SU-DHL-6 (cell line): ENCODE results near the gene ZC3H14.

ENCODE experiments used
- H2AFZ ChIP-seq: fragments of 200-600 bp; sonication (generic); 2 replicates; pipeline ENCODE4 v1.6.1; 2014; ENCODE audit warnings: low read depth, mild to moderate bottlenecking, moderate library complexity, mixed read lengths, antibody characterized with exemption, low read length; ENCODE audit not compliant: severe bottlenecking
- H3F3A ChIP-seq: fragments of 200-600 bp; shearing (Covaris generic); 2 replicates; pipeline ENCODE4 v1.6.0; 2016; ENCODE audit warnings: antibody characterized with exemption, mild to moderate bottlenecking; ENCODE audit not compliant: insufficient read depth
- H3K27ac ChIP-seq: fragments of 200-600 bp; sonication (generic); 2 replicates; pipeline ENCODE4 v1.5.1; 2016; ENCODE audit warnings: low read depth, mild to moderate bottlenecking, low read length, moderate library complexity, mixed read lengths
- H3K27me3 ChIP-seq: fragments of 200-600 bp; sonication (generic), shearing (Covaris generic); 2 replicates; pipeline ENCODE4 v1.6.0; 2014; ENCODE audit warnings: mild to moderate bottlenecking, low read length
- H3K36me3 ChIP-seq: fragments of 200-600 bp; sonication (generic); 2 replicates; pipeline ENCODE4 v1.6.1; 2014; ENCODE audit warnings: mild to moderate bottlenecking, low read length, mixed read lengths
- H3K4me2 ChIP-seq: fragments of 300-600, 200-600 bp; shearing (Covaris generic), sonication (generic); 2 replicates; pipeline ENCODE4 v1.6.0; 2014; ENCODE audit warnings: low read length, low read depth, mild to moderate bottlenecking; ENCODE audit not compliant: poor library complexity, severe bottlenecking
- H3K4me3 ChIP-seq: fragments of 200-600 bp; sonication (generic); 2 replicates; pipeline ENCODE4 v1.5.1; 2014; ENCODE audit warnings: antibody characterized with exemption, low read length, mild to moderate bottlenecking, mixed read lengths; ENCODE audit not compliant: insufficient read depth, poor library complexity, severe bottlenecking
- H3K79me2 ChIP-seq: fragments of 200-600 bp; sonication (generic); 2 replicates; pipeline ENCODE4 v1.6.1; 2014; ENCODE audit warnings: mild to moderate bottlenecking, low read length, moderate library complexity; ENCODE audit not compliant: insufficient read depth
- H3K9ac ChIP-seq: fragments of 200-600 bp; sonication (generic); 2 replicates; pipeline ENCODE4 v1.7.0; 2014; ENCODE audit warnings: mild to moderate bottlenecking, low read length
- H3K9me2 ChIP-seq: fragments of 200-600 bp; sonication (generic); replicated peaks from 2 replicates; pipeline ENCODE4 v1.6.1; 2014; ENCODE audit warnings: low read length; ENCODE audit not compliant: insufficient read depth
- H3K9me3 ChIP-seq: fragments of 200-600 bp; sonication (generic); 2 replicates; pipeline ENCODE4 v1.6.1; 2014; ENCODE audit warnings: low read length, mixed read lengths; ENCODE audit not compliant: insufficient read depth
- H4K20me1 ChIP-seq: fragments of 200-600 bp; sonication (generic); 2 replicates; pipeline ENCODE4 v1.6.1; 2014; ENCODE audit warnings: low read depth, mild to moderate bottlenecking, antibody characterized with exemption, low read length, moderate library complexity, mixed read lengths
- CTCF ChIP-seq: fragments of 200-600 bp; sonication (generic); IDR thresholded peaks from one replicate; pipeline ENCODE4 v1.5.1; 2017; ENCODE audit warnings: antibody characterized with exemption, mild to moderate bottlenecking, low read length, moderate library complexity; ENCODE audit not compliant: insufficient read depth, poor library complexity, severe bottlenecking
- EZH2phosphoT487 ChIP-seq: fragments of 200-600 bp; sonication (generic), shearing (Covaris generic); conservative IDR thresholded peaks from 2 replicates; pipeline ENCODE4 v1.6.1; 2018; ENCODE audit warnings: mild to moderate bottlenecking, antibody characterized with exemption, low read length, moderate library complexity, mixed read lengths

The ZC3H14 gene

GRCh38 chr14:88550078-88550477 is 12.8 kb upstream of the ZC3H14 start:
- Histone ChIP-seq H4K20me1 (no peaks in the 10 kb centered on the region), H3K4me3 (no peak overlapping the region), H2AFZ (no peak overlapping the region), H3K27ac (no peak overlapping the region), H3K36me3 (no peaks in the 10 kb centered on the region), H3K27me3 (no peaks in the 10 kb centered on the region), H3F3A (no peaks in the 10 kb centered on the region), H3K9me2 (no peaks in the 10 kb centered on the region), H3K9ac (no peak overlapping the region), H3K4me2 (no peak overlapping the region), H3K79me2 (no peaks in the 10 kb centered on the region), H3K9me3 (no peaks in the 10 kb centered on the region)
- TF ChIP-seq EZH2phosphoT487 (no peak), CTCF (no peak)

DNA sequence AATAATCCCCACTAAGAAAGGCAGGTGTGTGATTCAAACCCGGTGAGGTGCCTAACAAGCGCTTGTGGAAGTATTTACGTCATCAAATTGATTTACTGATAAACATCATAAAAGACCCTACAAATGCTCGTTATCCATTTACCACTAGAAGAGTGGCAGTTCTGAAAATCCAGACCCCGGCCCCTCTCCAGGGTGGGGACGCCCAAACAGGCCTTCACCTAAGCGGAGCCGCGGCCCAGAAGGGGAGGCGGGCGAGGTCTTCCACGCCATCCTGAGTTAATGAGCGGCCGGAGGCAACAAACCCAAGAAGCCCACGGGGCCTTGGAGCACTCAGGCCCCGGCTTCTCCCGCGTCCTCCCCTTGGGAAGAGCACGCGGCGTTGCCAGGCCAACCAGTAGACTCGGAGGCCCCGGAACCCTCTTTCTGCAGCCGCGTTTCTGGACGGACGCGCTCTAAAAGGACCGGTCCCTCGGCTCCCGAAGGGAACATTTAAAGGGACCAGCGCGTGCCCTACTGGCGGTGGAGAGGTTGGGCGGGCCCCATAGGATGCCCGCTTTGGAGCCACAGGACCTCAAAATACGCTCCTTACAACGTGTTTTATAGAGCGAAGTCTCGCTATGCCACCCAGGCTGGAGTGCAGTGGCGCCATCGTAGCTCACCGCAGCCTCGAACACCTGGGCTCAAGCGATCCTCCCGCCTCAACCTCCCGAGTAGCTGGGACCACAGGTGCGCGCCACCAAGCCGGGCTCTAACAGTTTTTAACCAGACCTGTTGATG is 11.6 kb upstream of the ZC3H14 start:
- no peaks in the 10 kb centered on the region for H3K79me2 ChIP-seq
- H3F3A ChIP-seq = no peaks in the 10 kb centered on the region
- H3K36me3 ChIP-seq = no peaks in the 10 kb centered on the region
- TF ChIP-seq EZH2phosphoT487 = no peak
- no peak for TF ChIP-seq CTCF
- H4K20me1 ChIP-seq = no peaks in the 10 kb centered on the region
- H3K4me3 ChIP-seq = no peak overlapping the region
- H3K9me3 ChIP-seq = no peaks in the 10 kb centered on the region
- no peak overlapping the region for H2AFZ ChIP-seq
- H3K9me2 ChIP-seq = no peaks in the 10 kb centered on the region
- H3K4me2 ChIP-seq = no peak overlapping the region
- H3K9ac ChIP-seq = no peak overlapping the region
- no peaks in the 10 kb centered on the region for H3K27me3 ChIP-seq
- no peak overlapping the region for H3K27ac ChIP-seq

DNA sequence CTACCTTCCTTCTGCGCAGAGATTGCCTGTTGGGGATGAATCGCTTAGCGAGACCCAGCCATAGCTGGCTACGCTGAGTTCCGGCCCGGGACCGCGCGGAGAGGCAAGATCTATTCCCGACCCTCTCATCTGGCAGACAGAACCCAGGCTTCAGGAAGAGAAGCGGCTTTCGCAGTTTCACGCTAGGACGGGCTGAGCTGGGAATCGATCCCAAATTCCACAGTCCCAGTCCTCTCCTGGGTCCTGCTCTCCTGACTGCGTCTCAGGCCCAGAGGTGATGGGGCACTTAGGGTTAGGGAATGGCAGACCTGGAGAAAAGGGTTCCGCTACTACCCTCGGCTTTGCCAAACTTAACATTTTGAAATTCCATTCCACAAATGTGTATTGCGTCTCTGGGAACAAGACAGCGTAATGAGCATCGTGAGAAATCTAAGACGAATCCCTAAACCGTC is 10.8 kb upstream of the ZC3H14 start:
- H3K4me3 ChIP-seq = no peak overlapping the region
- no peaks in the 10 kb centered on the region for H3K27me3 ChIP-seq
- no peak overlapping the region for H3K9ac ChIP-seq
- H3K4me2 ChIP-seq = no peak overlapping the region
- H3K79me2 ChIP-seq = no peaks in the 10 kb centered on the region
- H3K36me3 ChIP-seq = no peaks in the 10 kb centered on the region
- no peak overlapping the region for H3K27ac ChIP-seq
- TF ChIP-seq EZH2phosphoT487 (no peak), CTCF (no peak)
- no peaks in the 10 kb centered on the region for H3F3A ChIP-seq
- no peak overlapping the region for H2AFZ ChIP-seq
- H3K9me2 ChIP-seq = no peaks in the 10 kb centered on the region
- no peaks in the 10 kb centered on the region for H3K9me3 ChIP-seq
- H4K20me1 ChIP-seq = no peaks in the 10 kb centered on the region
